Endothelial cell of umbilical vein (primary cell): ENCODE data around the gene MSTO1. TPM values are rescaled to one million over a fixed set of nuclear protein-coding genes. Genes with fewer than 3 reads are reported as not detected.

Experiments
- BruUV-seq: library from RNA; stranded (reverse); fragments of 400-500 nt; replicated peaks from 2 replicates; lab custom pipeline; 2021; lab: Mats Ljungman, UMichigan
- CTCF ChIA-PET: fragments of 300-600, 350-600 bp; sonication (Branson Sonifier 250); formaldehyde crosslinking; loops from one replicate; lab custom pipeline; 2021; ENCODE audit warnings: antibody characterized with exemption, inconsistent platforms; lab: Charles Lee
- POLR2A ChIA-PET: fragments of 300-600, 350-600 bp; sonication (Branson Sonifier 250); formaldehyde crosslinking; loops from one replicate; lab custom pipeline; 2021; ENCODE audit warnings: antibody characterized with exemption, inconsistent platforms; lab: Charles Lee
- DNase-seq: peaks from one replicate; pipeline ENCODE4 v3.0.0-alpha.2; 2011; ENCODE audit warnings: low read depth, low spot score
- FAIRE-seq: peaks from 2 replicates; lab custom pipeline; 2011; peaks lifted over from hg19 to GRCh38; lab: Jason Lieb, UNC
- H2AFZ ChIP-seq: 2 replicates; pipeline ENCODE4 v1.6.0; 2012; ENCODE audit warnings: low read depth, low read length, control low read depth, inconsistent platforms
- H3K27ac ChIP-seq: 2 replicates; pipeline ENCODE4 v1.5.1; 2011; ENCODE audit warnings: low read depth, mild to moderate bottlenecking, control low read depth, low read length, moderate library complexity; ENCODE audit not compliant: insufficient read depth
- H3K27me3 ChIP-seq, 2 experiments: 2 replicates each; pipeline versions ENCODE4 v1.6.0 to v1.6.1; 2011; ENCODE audit warnings: low read length in 2 of 2, mixed read lengths in 1 of 2; ENCODE audit not compliant: control insufficient read depth in 2 of 2, insufficient read depth in 2 of 2
- H3K36me3 ChIP-seq, 2 experiments: 2 replicates in 1 of 2; 3 replicates in 1 of 2; pipeline ENCODE4 v1.5.1; 2011; ENCODE audit warnings: low read length in 2 of 2, mild to moderate bottlenecking in 1 of 2, moderate library complexity in 1 of 2; ENCODE audit not compliant: control insufficient read depth in 2 of 2, insufficient read depth in 2 of 2; ENCODE audit errors: extremely low read depth in 1 of 2
- H3K4me1 ChIP-seq: 3 replicates; pipeline ENCODE4 v1.5.1; 2011; ENCODE audit warnings: mild to moderate bottlenecking, low read length; ENCODE audit not compliant: control insufficient read depth, insufficient read depth; ENCODE audit errors: extremely low read depth
- H3K4me2 ChIP-seq: 2 replicates; pipeline ENCODE4 v1.6.1; 2011; ENCODE audit warnings: low read length, control low read depth, mixed read lengths; ENCODE audit not compliant: insufficient read depth
- H3K4me3 ChIP-seq, 3 experiments: fragments of 200-600 bp in 1 of 3; sonication (generic), shearing (Covaris generic) in 1 of 3; replicated peaks in 1 of 3; 2 replicates each; pipeline ENCODE4 v1.5.1; 2011 to 2016; ENCODE audit warnings: control low read depth in 3 of 3, low read length in 3 of 3, mild to moderate bottlenecking in 2 of 3, inconsistent platforms in 1 of 3, low read depth in 1 of 3, moderate library complexity in 1 of 3; ENCODE audit not compliant: insufficient read depth in 1 of 3
- H3K79me2 ChIP-seq: 2 replicates; pipeline ENCODE4 v1.6.0; 2012; ENCODE audit warnings: low read length, inconsistent platforms; ENCODE audit not compliant: control insufficient read depth, insufficient read depth
- H3K9ac ChIP-seq: replicated peaks from 2 replicates; pipeline ENCODE3; 2011; ENCODE audit warnings: low read length, control low read depth; ENCODE audit not compliant: insufficient read depth; ENCODE audit errors: extremely low read depth
- H3K9me1 ChIP-seq: replicated peaks from 3 replicates; pipeline ENCODE4 v1.6.0; 2011; ENCODE audit warnings: mild to moderate bottlenecking, low read length; ENCODE audit not compliant: control insufficient read depth, insufficient read depth; ENCODE audit errors: extremely low read depth
- H3K9me3 ChIP-seq: replicated peaks from 2 replicates; pipeline ENCODE4 v1.5.1; 2012; ENCODE audit warnings: low read length, inconsistent platforms; ENCODE audit not compliant: control insufficient read depth, insufficient read depth
- H4K20me1 ChIP-seq: replicated peaks from 2 replicates; pipeline ENCODE3; 2011; ENCODE audit warnings: mild to moderate bottlenecking, low read length; ENCODE audit not compliant: control insufficient read depth, insufficient read depth; ENCODE audit errors: extremely low read depth
- EZH2 ChIP-seq: IDR thresholded peaks from 2 replicates; pipeline ENCODE4 v1.6.1; 2012; ENCODE audit warnings: borderline replicate concordance, low read depth, mild to moderate bottlenecking, moderate library complexity, low read length, inconsistent platforms; ENCODE audit not compliant: severe bottlenecking
- FOS ChIP-seq: IDR thresholded peaks from 2 replicates; pipeline ENCODE4 v1.6.1; 2011; ENCODE audit warnings: mild to moderate bottlenecking, low read length, moderate library complexity, borderline replicate concordance; ENCODE audit not compliant: insufficient read depth
- GATA2 ChIP-seq: IDR thresholded peaks from 2 replicates; pipeline ENCODE4 v1.7.0; 2011; ENCODE audit warnings: low read depth, mild to moderate bottlenecking, moderate library complexity, mixed read lengths, low read length; ENCODE audit not compliant: insufficient read length, insufficient read depth
- JUN ChIP-seq: IDR thresholded peaks from 2 replicates; pipeline ENCODE4 v1.6.1; 2011; ENCODE audit warnings: borderline replicate concordance, low read depth; ENCODE audit not compliant: insufficient read length, insufficient read depth
- MYC ChIP-seq: IDR thresholded peaks from one replicate; pipeline ENCODE4 v1.6.1; 2011; ENCODE audit warnings: mild to moderate bottlenecking, low read depth, low read length
- POLR2A ChIP-seq: IDR thresholded peaks from 2 replicates; pipeline ENCODE4 v1.6.1; 2012; ENCODE audit warnings: low read depth, mild to moderate bottlenecking, control low read depth, low read length
- POLR2AphosphoS5 ChIP-seq: IDR thresholded peaks from 2 replicates; pipeline ENCODE4 v1.6.1; 2012; ENCODE audit warnings: low read depth, mild to moderate bottlenecking, control low read depth, low read length, moderate library complexity; ENCODE audit not compliant: insufficient read depth
- dilution Hi-C: fragments of 300-500 bp; cut with MboI; formaldehyde crosslinking; loops from one replicate; pipeline ENCODE4 v1.15.0; 2019; ENCODE audit warnings: low sequenced_read_pairs; ENCODE audit not compliant: extremely low pct_ligation_motif_present
- intact Hi-C: fragments of 100-400 bp; cut with micrococcal nuclease; formaldehyde crosslinking; loops from one replicate; pipeline ENCODE4 v1.10.0; 2022
- polyA plus RNA-seq, 4 experiments: library from polyadenylated mRNA; depleted of rRNA in 3 of 4; stranded (reverse) in 3 of 4; unstranded in 1 of 4; fragments of >200 nt; gene quantifications; 2 replicates each; pipeline versions ENCODE4 v1.2.1 to v1.2.3, GENCODE V29; 2011 to 2012; ENCODE audit warnings: missing spikeins in 1 of 4
- total RNA-seq: library from RNA; stranded (reverse); gene quantifications from 2 replicates; pipeline ENCODE4 v1.2.3, GENCODE V29; 2021
- TF ChIP-seq, protein P1 (sequence below), 2 donors: IDR thresholded peaks; 1 replicate in 1 of 2; 2 replicates in 1 of 2; pipeline ENCODE4 v1.5.1; 2011; ENCODE audit warnings: low read length in 2 of 2, mild to moderate bottlenecking in 2 of 2, moderate library complexity in 2 of 2, control low read depth in 1 of 2, inconsistent platforms in 1 of 2, low read depth in 1 of 2; ENCODE audit not compliant: insufficient read depth in 1 of 2; ENCODE audit errors: extremely low read depth in 1 of 2
- TF ChIP-seq, protein P2 (sequence below): IDR thresholded peaks from 2 replicates; pipeline ENCODE4 v1.6.1; 2011; ENCODE audit not compliant: insufficient read depth, insufficient read length

The MSTO1 gene
- total and polyA plus RNA-seq, 2 donors (not counting 3 experiments of a cell fraction or from before 2014, with no cell fraction given): 36.8 to 51.9 TPM

DNA sequence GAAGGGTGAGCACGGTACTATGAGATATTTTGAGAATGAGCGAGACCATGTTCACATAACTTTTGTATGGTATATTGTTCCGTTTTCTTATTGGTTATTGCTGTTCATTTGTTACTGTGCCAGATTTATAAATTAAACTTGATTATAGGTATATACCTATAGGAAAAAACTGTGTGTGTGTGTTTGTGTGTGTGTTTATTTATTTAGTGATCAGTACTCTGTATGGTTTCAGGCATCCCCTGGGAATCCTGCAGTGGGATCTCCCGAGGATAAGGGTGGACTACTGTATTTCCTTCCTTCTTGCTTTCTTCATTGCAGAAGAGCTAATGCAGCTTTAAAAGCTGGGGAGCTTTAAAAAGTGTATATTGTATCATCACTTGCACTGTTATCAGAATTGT lies 39.4 kb upstream of the MSTO1 start:
- H2AFZ ChIP-seq: no peak overlapping the region
- dilution Hi-C loops (no loop called here), intact Hi-C loops (no loop called here)
- no peaks in the 10 kb centered on the region for H3K4me1 ChIP-seq
- H3K9me1 ChIP-seq: no peaks in the 10 kb centered on the region
- H4K20me1 ChIP-seq: no peaks in the 10 kb centered on the region
- FAIRE-seq: no peak
- H3K4me2 ChIP-seq: no peak overlapping the region
- H3K27ac ChIP-seq: no peak overlapping the region
- H3K36me3 ChIP-seq: no peaks in the 10 kb centered on the region
- H3K79me2 ChIP-seq: peaks cover 14% of the 10 kb centered on the region
- no TSS peak for BruUV-seq
- no peak for TF ChIP-seq FOS
- no peak for TF ChIP-seq POLR2AphosphoS5
- no peak for TF ChIP-seq MYC
- TF ChIP-seq GATA2: no peak
- no peak for TF ChIP-seq EZH2
- TF ChIP-seq, protein P1, sequence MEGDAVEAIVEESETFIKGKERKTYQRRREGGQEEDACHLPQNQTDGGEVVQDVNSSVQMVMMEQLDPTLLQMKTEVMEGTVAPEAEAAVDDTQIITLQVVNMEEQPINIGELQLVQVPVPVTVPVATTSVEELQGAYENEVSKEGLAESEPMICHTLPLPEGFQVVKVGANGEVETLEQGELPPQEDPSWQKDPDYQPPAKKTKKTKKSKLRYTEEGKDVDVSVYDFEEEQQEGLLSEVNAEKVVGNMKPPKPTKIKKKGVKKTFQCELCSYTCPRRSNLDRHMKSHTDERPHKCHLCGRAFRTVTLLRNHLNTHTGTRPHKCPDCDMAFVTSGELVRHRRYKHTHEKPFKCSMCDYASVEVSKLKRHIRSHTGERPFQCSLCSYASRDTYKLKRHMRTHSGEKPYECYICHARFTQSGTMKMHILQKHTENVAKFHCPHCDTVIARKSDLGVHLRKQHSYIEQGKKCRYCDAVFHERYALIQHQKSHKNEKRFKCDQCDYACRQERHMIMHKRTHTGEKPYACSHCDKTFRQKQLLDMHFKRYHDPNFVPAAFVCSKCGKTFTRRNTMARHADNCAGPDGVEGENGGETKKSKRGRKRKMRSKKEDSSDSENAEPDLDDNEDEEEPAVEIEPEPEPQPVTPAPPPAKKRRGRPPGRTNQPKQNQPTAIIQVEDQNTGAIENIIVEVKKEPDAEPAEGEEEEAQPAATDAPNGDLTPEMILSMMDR (IDR thresholded peaks at IDR 0.05; ENCODE audit: extremely low read depth in 1 of 2, insufficient read depth in 1 of 2, low read depth in 1 of 2, low read length in 2 of 2): no peak
- TF ChIP-seq, protein P2, sequence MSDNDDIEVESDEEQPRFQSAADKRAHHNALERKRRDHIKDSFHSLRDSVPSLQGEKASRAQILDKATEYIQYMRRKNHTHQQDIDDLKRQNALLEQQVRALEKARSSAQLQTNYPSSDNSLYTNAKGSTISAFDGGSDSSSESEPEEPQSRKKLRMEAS: no peak
- no peak for TF ChIP-seq POLR2A
- no peak for TF ChIP-seq JUN
- DNase-seq: no peak
- no peak overlapping the region for H3K4me3 ChIP-seq
- ChIA-PET POLR2A (no interaction called here), CTCF (no interaction called here)
- H3K9ac ChIP-seq: no peak overlapping the region
- H3K27me3 ChIP-seq: no peaks in the 10 kb centered on the region
- no peaks in the 10 kb centered on the region for H3K9me3 ChIP-seq
